RWPE1 (cell line): Measurements from ENCODE around the gene FAM222A.

Experiments
- CTCF ChIA-PET: fragments of 350-600 bp; sonication (Branson Sonifier 250); formaldehyde crosslinking; extraction: SDS; loops from one replicate; lab custom pipeline; 2021; lab: Yijun Ruan, JAX
- POLR2A ChIA-PET: fragments of 400-600 bp; formaldehyde crosslinking; extraction: SDS; loops from one replicate; lab custom pipeline; 2020; ENCODE audit warnings: antibody characterized with exemption; ENCODE audit not compliant: low non-redundant PET; lab: Yijun Ruan, JAX
- DNase-seq: peaks from one replicate; pipeline ENCODE4 v3.0.0; 2012; ENCODE audit warnings: low spot score
- H3K27ac ChIP-seq: fragments of 450-650 bp; 2 replicates; pipeline ENCODE4 v1.5.1; 2017
- CTCF ChIP-seq: fragments of 450-650 bp; conservative IDR thresholded peaks from 2 replicates; pipeline ENCODE4 v1.5.1; 2017; ENCODE audit warnings: low read depth, mild to moderate bottlenecking

The FAM222A gene

GRCh38 chr12:109725321-109726105, 11.9 kb downstream of the FAM222A start:
- CTCF ChIA-PET = interaction anchor here (0.6 kb wide), 1 partner anchor 1814 kb away, joined by 4 read pairs; no protein-coding TSS in a partner anchor
- POLR2A ChIA-PET = interaction anchor here (0.6 kb wide), 1 partner anchor 27 kb away, joined by 3 read pairs; no protein-coding TSS in a partner anchor
- DNase-seq = no peak
- H3K27ac ChIP-seq = no peak overlapping the region
- no peak for TF ChIP-seq CTCF

- no peak for DNase-seq
- CTCF ChIA-PET = interaction anchor here (0.6 kb wide), 1 partner anchor 1815 kb away, joined by 4 read pairs; no protein-coding TSS in a partner anchor
- POLR2A ChIA-PET = interaction anchor here (0.6 kb wide), 1 partner anchor 28 kb away, joined by 3 read pairs; no protein-coding TSS in a partner anchor
- TF ChIP-seq CTCF = no peak
- H3K27ac ChIP-seq = no peak overlapping the region
Measured at GRCh38 chr12:109726106-109726497, 12.5 kb downstream of the FAM222A start.

- POLR2A ChIA-PET = no interaction called here
- DNase-seq = no peak
- H3K27ac ChIP-seq = no peak overlapping the region
- no peak for TF ChIP-seq CTCF
- CTCF ChIA-PET = interaction anchor here (0.6 kb wide), 3 partner anchors 10 to 1815 kb away, joined by 3 to 4 read pairs (median 3); no protein-coding TSS in a partner anchor
Measured at GRCh38 chr12:109726511-109727038, 12.9 kb downstream of the FAM222A start.

GRCh38 chr12:109727039-109727723, 13.6 kb downstream of the FAM222A start:
- DNase-seq = no peak
- CTCF ChIA-PET = interaction anchor here (0.6 to 0.7 kb wide), 3 partner anchors 10 to 1495 kb away, joined by 3 read pairs; no protein-coding TSS in a partner anchor
- POLR2A ChIA-PET = no interaction called here
- H3K27ac ChIP-seq = no peak overlapping the region
- TF ChIP-seq CTCF = no peak

GRCh38 chr12:109727746-109728726, 14.4 kb downstream of the FAM222A start:
- ChIA-PET CTCF (interaction anchor here (0.6 to 1.3 kb wide), 3 partner anchors 11 to 1496 kb away, joined by 3 to 4 read pairs (median 3); no protein-coding TSS in a partner anchor), POLR2A (no interaction called here)
- no peak for DNase-seq
- no peak for TF ChIP-seq CTCF
- H3K27ac ChIP-seq = no peak overlapping the region
